AG08395 (cell line): Measurements from ENCODE around the gene NOL3.
"Not testable (repeated sequence)": the region's sequence is repeated elsewhere in the genome, so short reads cannot be mapped to it uniquely, and the experiment has no call there.

Source experiments
- DNase-seq: peaks from one replicate; pipeline ENCODE4 v3.0.0; 2012; ENCODE audit warnings: mixed read lengths, low spot score

NOL3 gene

GRCh38 chr16:67170168-67170948 is at the start of gene NOL3:
Gene NOL3, plus strand, starts transcription at chr16:67170538.
- peak; percentile 83 for DNase-seq

GRCh38 chr16:67122799-67123198 is 47.5 kb upstream of the NOL3 start:
- DNase-seq = not testable (repeated sequence)

- DNase-seq = no peak
These were observed 41.9 kb upstream of the NOL3 start for GRCh38 chr16:67128417-67128816.

GRCh38 chr16:67128887-67129286 is 41.5 kb upstream of the NOL3 start:
- no peak for DNase-seq

- no peak for DNase-seq
These were observed 40.9 kb upstream of the NOL3 start for GRCh38 chr16:67129422-67129821.

- DNase-seq = no peak
These were observed 32.7 kb upstream of the NOL3 start for GRCh38 chr16:67137605-67138004.

- no peak for DNase-seq
These were observed 28.9 kb upstream of the NOL3 start for GRCh38 chr16:67141391-67141790.

GRCh38 chr16:67142342-67142741 is 28.0 kb upstream of the NOL3 start:
- DNase-seq = no peak

GRCh38 chr16:67144943-67145342 is 25.4 kb upstream of the NOL3 start:
- DNase-seq = no peak

GRCh38 chr16:67145746-67146145 is 24.6 kb upstream of the NOL3 start:
- no peak for DNase-seq

GRCh38 chr16:67146523-67147357 is 23.6 kb upstream of the NOL3 start:
- DNase-seq = no peak

- DNase-seq = no peak
These were observed 22.7 kb upstream of the NOL3 start for GRCh38 chr16:67147437-67148140.

- no peak for DNase-seq
These were observed 22.1 kb upstream of the NOL3 start for GRCh38 chr16:67148221-67148620.

GRCh38 chr16:67148656-67149275 is 21.6 kb upstream of the NOL3 start:
- no peak for DNase-seq

GRCh38 chr16:67149276-67150046 is 20.9 kb upstream of the NOL3 start:
- DNase-seq = no peak

- DNase-seq = peak; percentile 60
These were observed 20.1 kb upstream of the NOL3 start for GRCh38 chr16:67150047-67150832.

GRCh38 chr16:67150833-67151396 is 19.4 kb upstream of the NOL3 start, which contains the start of gene B3GNT9:
Gene B3GNT9, minus strand, starts transcription at chr16:67150998. Its CDS starts 513 bp downstream, at chr16:67150485.
- DNase-seq = peak; percentile 93

- no peak for DNase-seq
These were observed 18.8 kb upstream of the NOL3 start for GRCh38 chr16:67151431-67152097.

GRCh38 chr16:67154578-67155294 is 15.6 kb upstream of the NOL3 start:
- DNase-seq = no peak
